H1 (cell line): ENCODE results near the gene CADM2. TPM values are rescaled to one million over a fixed set of nuclear protein-coding genes. Genes with fewer than 3 reads are reported as not detected.

ENCODE experiments used
- KDM1A ChIP-seq: fragments of 200-600, 300-600 bp; sonication (generic); IDR thresholded peaks from 2 replicates; pipeline ENCODE4 v1.7.1; 2016; ENCODE audit warnings: mild to moderate bottlenecking, low read length, borderline replicate concordance
- polyA plus RNA-seq, 7 experiments: library from polyadenylated mRNA; depleted of rRNA in 3 of 7; stranded (reverse) in 5 of 7; unstranded in 2 of 7; fragments of >200 nt in 5 of 7; fragments of 200-250 nt in 2 of 7; gene quantifications; 1 replicate in 5 of 7; 2 replicates in 1 of 7; 4 replicates in 1 of 7; pipeline versions ENCODE4 v1.2.1 to v1.2.3, GENCODE V29; 2011 to 2013; ENCODE audit warnings: missing spikeins in 2 of 7, mixed read lengths in 2 of 7
- total RNA-seq: library from RNA; stranded (reverse); fragmentation: NEBNext Ultra II Directional; extraction: Animal tissue kit (Norgen Biotek cat#: 25700); gene quantifications from 2 replicates; pipeline ENCODE4 v1.2.1, GENCODE V29; 2021
- TF ChIP-seq, protein P1 (sequence below): IDR thresholded peaks from 2 replicates; pipeline ENCODE4 v1.6.1; 2011; ENCODE audit warnings: low read length, improper control_type of control experiment

Gene CADM2
- total and polyA plus RNA-seq, 2 of the 8 experiments (the other 6 are each of a cell fraction or from before 2014, with no cell fraction given), result 14.9 to 20.9 TPM

- TF ChIP-seq, protein P1, sequence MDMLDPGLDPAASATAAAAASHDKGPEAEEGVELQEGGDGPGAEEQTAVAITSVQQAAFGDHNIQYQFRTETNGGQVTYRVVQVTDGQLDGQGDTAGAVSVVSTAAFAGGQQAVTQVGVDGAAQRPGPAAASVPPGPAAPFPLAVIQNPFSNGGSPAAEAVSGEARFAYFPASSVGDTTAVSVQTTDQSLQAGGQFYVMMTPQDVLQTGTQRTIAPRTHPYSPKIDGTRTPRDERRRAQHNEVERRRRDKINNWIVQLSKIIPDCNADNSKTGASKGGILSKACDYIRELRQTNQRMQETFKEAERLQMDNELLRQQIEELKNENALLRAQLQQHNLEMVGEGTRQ, result no peak
- TF ChIP-seq KDM1A, result no peak
Measured at GRCh38 chr3:85560088-85560785, 601.4 kb downstream of the CADM2 start (continued).
